H9 (cell line): ENCODE results near the gene MAZ. TPM values are rescaled to one million over a fixed set of nuclear protein-coding genes. Genes with fewer than 3 reads are reported as not detected.

Experiments used
- DNase-seq: peaks from one replicate; pipeline ENCODE4 v3.0.0-alpha.2; 2017
- H2AFZ ChIP-seq: one replicate; pipeline ENCODE4 v1.6.1; 2013; ENCODE audit warnings: mild to moderate bottlenecking, low read length, control low read depth, moderate library complexity
- H2AK5ac ChIP-seq: 2 replicates; pipeline ENCODE4 v1.6.1; 2013; ENCODE audit warnings: low read length, control low read depth, mixed read lengths; ENCODE audit not compliant: insufficient read length
- H2BK120ac ChIP-seq: one replicate; pipeline ENCODE4 v1.6.1; 2013; ENCODE audit warnings: low read depth, mild to moderate bottlenecking, low read length, control low read depth, inconsistent platforms; ENCODE audit not compliant: poor library complexity, severe bottlenecking
- H2BK12ac ChIP-seq: 2 replicates; pipeline ENCODE4 v1.6.1; 2013; ENCODE audit warnings: low read length, control low read depth, mixed read lengths, low read depth; ENCODE audit not compliant: insufficient read length
- H2BK15ac ChIP-seq: 2 replicates; pipeline ENCODE4 v1.6.1; 2013; ENCODE audit warnings: low read depth, low read length, control low read depth
- H2BK20ac ChIP-seq: one replicate; pipeline ENCODE4 v1.6.1; 2013; ENCODE audit warnings: low read depth, mild to moderate bottlenecking, low read length, control low read depth, inconsistent platforms; ENCODE audit not compliant: poor library complexity, severe bottlenecking
- H2BK5ac ChIP-seq: 2 replicates; pipeline ENCODE4 v1.6.1; 2013; ENCODE audit warnings: low read length, control low read depth, mixed read lengths; ENCODE audit not compliant: insufficient read length
- H3K14ac ChIP-seq: 2 replicates; pipeline ENCODE4 v1.6.1; 2013; ENCODE audit warnings: low read length, control low read depth; ENCODE audit not compliant: insufficient read depth
- H3K18ac ChIP-seq: 2 replicates; pipeline ENCODE4 v1.6.1; 2013; ENCODE audit warnings: low read depth, mild to moderate bottlenecking, mixed read lengths, low read length, control low read depth; ENCODE audit not compliant: insufficient read length
- H3K23ac ChIP-seq: 2 replicates; pipeline ENCODE4 v1.6.1; 2013; ENCODE audit warnings: low read length, control low read depth, mixed read lengths, low read depth; ENCODE audit not compliant: insufficient read length
- H3K23me2 ChIP-seq: 2 replicates; pipeline ENCODE4 v1.6.1; 2013; ENCODE audit warnings: low read depth, mild to moderate bottlenecking, mixed read lengths, low read length, control low read depth; ENCODE audit not compliant: insufficient read length, poor library complexity, severe bottlenecking
- H3K27ac ChIP-seq: 2 replicates; pipeline ENCODE4 v1.5.1; 2013; ENCODE audit warnings: low read length, control low read depth, mixed read lengths, low read depth; ENCODE audit not compliant: insufficient read length
- H3K27me3 ChIP-seq: 2 replicates; pipeline ENCODE4 v1.6.1; 2013; ENCODE audit warnings: low read length, control low read depth, inconsistent platforms; ENCODE audit not compliant: insufficient read depth
- H3K4ac ChIP-seq: 2 replicates; pipeline ENCODE4 v1.6.1; 2013; ENCODE audit warnings: low read depth, mild to moderate bottlenecking, control low read depth, inconsistent platforms, low read length, moderate library complexity
- H3K4me1 ChIP-seq: 2 replicates; pipeline ENCODE4 v1.6.1; 2013; ENCODE audit warnings: low read length, control low read depth, inconsistent platforms; ENCODE audit not compliant: insufficient read depth
- H3K4me2 ChIP-seq: 2 replicates; pipeline ENCODE4 v1.6.1; 2013; ENCODE audit warnings: low read length, control low read depth, mixed read lengths; ENCODE audit not compliant: insufficient read length, insufficient read depth
- H3K56ac ChIP-seq: 2 replicates; pipeline ENCODE4 v1.6.1; 2013; ENCODE audit warnings: low read depth, mild to moderate bottlenecking, mixed read lengths, low read length, control low read depth; ENCODE audit not compliant: insufficient read length
- H3K79me1 ChIP-seq: 2 replicates; pipeline ENCODE4 v1.6.1; 2013; ENCODE audit warnings: low read depth, mild to moderate bottlenecking, moderate library complexity, low read length, control low read depth, inconsistent platforms; ENCODE audit not compliant: insufficient read depth, poor library complexity, severe bottlenecking
- H3K79me2 ChIP-seq: 2 replicates; pipeline ENCODE4 v1.6.1; 2013; ENCODE audit warnings: low read length, control low read depth, inconsistent platforms; ENCODE audit not compliant: insufficient read depth
- H3K9ac ChIP-seq: 2 replicates; pipeline ENCODE4 v1.6.1; 2013; ENCODE audit warnings: low read length, control low read depth, mixed read lengths; ENCODE audit not compliant: insufficient read length; ENCODE audit errors: extremely low read depth
- H3K9me3 ChIP-seq: one replicate; pipeline ENCODE4 v1.6.1; 2013; ENCODE audit warnings: low read depth, low read length, inconsistent platforms; ENCODE audit not compliant: control insufficient read depth
- H3T11ph ChIP-seq: one replicate; pipeline ENCODE4 v1.6.1; 2013; ENCODE audit warnings: mild to moderate bottlenecking, low read length, control low read depth, inconsistent platforms
- H4K20me1 ChIP-seq: one replicate; pipeline ENCODE4 v1.6.1; 2013; ENCODE audit not compliant: control insufficient read depth, insufficient read length, insufficient read depth
- H4K5ac ChIP-seq: 2 replicates; pipeline ENCODE4 v1.6.1; 2013; ENCODE audit warnings: low read depth, mild to moderate bottlenecking, mixed read lengths, low read length, control low read depth; ENCODE audit not compliant: insufficient read length
- H4K8ac ChIP-seq: replicated peaks from 2 replicates; pipeline ENCODE4 v1.6.1; 2013; ENCODE audit warnings: low read length, control low read depth, mixed read lengths, low read depth; ENCODE audit not compliant: insufficient read length
- H4K91ac ChIP-seq: 2 replicates; pipeline ENCODE4 v1.6.1; 2013; ENCODE audit warnings: low read depth, mild to moderate bottlenecking, moderate library complexity, mixed read lengths, low read length, control low read depth; ENCODE audit not compliant: insufficient read length
- H3K27ac Mint-ChIP-seq, 3 experiments: 2 replicates in 2 of 3; 3 replicates in 1 of 3; pipeline ENCODE4 v1.8.0; 2020 to 2021; ENCODE audit warnings: mixed read lengths in 3 of 3, mild to moderate bottlenecking in 1 of 3, moderate library complexity in 1 of 3
- H3K27me3 Mint-ChIP-seq: 2 replicates; pipeline ENCODE4 v1.8.0; 2021; ENCODE audit warnings: low read depth, mild to moderate bottlenecking, moderate library complexity, mixed read lengths
- H3K36me3 Mint-ChIP-seq, 3 experiments: 2 replicates in 2 of 3; 3 replicates in 1 of 3; pipeline ENCODE4 v1.8.0; 2020 to 2021; ENCODE audit warnings: low read depth in 3 of 3, mixed read lengths in 3 of 3; ENCODE audit not compliant: insufficient read depth in 1 of 3
- H3K4me1 Mint-ChIP-seq, 2 experiments: 2 replicates each; pipeline ENCODE4 v1.8.0; 2020; ENCODE audit warnings: mixed read lengths in 2 of 2
- H3K4me3 Mint-ChIP-seq, 2 experiments: 2 replicates in 1 of 2; 3 replicates in 1 of 2; pipeline ENCODE4 v1.8.0; 2020 to 2021; ENCODE audit warnings: mild to moderate bottlenecking in 2 of 2, mixed read lengths in 2 of 2, moderate library complexity in 1 of 2
- H3K9me3 Mint-ChIP-seq, 2 experiments: 2 replicates in 1 of 2; 3 replicates in 1 of 2; pipeline ENCODE4 v1.8.0; 2020; ENCODE audit warnings: mild to moderate bottlenecking in 2 of 2, mixed read lengths in 2 of 2, moderate library complexity in 1 of 2
- WGBS: extraction: QIAGEN DNeasy Blood & Tissue Kit; methylation state at CpG from one replicate; pipeline ENCODE4 v1.1.7; 2013; ENCODE audit warnings: missing lambda C conversion rate, low lambda C conversion rate, mixed read lengths; ENCODE audit not compliant: insufficient read length; ENCODE audit errors: extremely low coverage; 5-methylcytosine and 5-hydroxymethylcytosine counted together
- total RNA-seq: library from RNA; stranded (reverse); gene quantifications from 2 replicates; pipeline ENCODE4 v1.2.1, GENCODE V29; 2021
- TF ChIP-seq, protein P1 (sequence below): fragments of 200-600 bp; sonication (generic); conservative IDR thresholded peaks from 3 replicates; pipeline ENCODE4 v1.8.0; 2021; ENCODE audit warnings: antibody characterized with exemption, mild to moderate bottlenecking

MAZ gene
- total RNA-seq, 1 experiment from 2014 or later, result 412 TPM

DNA sequence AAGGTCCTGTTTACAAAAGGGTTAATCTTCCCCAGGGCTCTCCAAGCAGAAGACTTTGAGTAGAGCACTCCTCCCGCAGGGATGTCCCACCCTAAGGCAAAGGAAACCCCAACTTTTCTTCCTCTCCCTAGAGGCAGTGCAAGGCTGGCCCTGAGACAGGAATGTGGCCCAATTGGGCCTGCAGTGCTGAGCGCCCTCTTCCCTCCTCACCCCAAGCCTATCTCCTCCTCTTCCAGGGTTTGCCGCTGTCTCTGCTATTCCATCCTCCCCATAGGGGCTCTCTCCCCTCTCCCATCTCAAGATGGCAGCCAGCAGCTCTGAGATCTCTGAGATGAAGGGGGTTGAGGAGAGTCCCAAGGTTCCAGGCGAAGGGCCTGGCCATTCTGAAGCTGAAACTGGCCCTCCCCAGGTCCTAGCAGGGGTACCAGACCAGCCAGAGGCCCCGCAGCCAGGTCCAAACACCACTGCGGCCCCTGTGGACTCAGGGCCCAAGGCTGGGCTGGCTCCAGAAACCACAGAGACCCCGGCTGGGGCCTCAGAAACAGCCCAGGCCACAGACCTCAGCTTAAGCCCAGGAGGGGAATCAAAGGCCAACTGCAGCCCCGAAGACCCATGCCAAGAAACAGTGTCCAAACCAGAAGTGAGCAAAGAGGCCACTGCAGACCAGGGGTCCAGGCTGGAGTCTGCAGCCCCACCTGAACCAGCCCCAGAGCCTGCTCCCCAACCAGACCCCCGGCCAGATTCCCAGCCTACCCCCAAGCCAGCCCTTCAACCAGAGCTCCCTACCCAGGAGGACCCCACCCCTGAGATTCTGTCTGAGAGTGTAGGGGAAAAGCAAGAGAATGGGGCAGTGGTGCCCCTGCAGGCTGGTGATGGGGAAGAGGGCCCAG, 6.7 kb downstream of the MAZ start:
- Histone ChIP-seq H3K9ac (peak overlapping the region; percentile 47), H3K27ac (no peak overlapping the region)

More for the DNA sequence above, 6.7 kb downstream of the MAZ start:
- WGBS, result no CpG with 5 or more reads among the region's 9 CpGs
- Histone ChIP-seq H3K56ac (no peak overlapping the region), H2BK5ac (no peak overlapping the region), H2AK5ac (no peak overlapping the region), H3K14ac (no peak overlapping the region; the same call in 1 of the 2 replicates), H4K8ac (no peak overlapping the region), H3K4ac (no peak overlapping the region), H3K79me2 (peaks cover 2% of the 10 kb centered on the region; the same call in 1 of the 2 replicates), H2BK120ac (no peak overlapping the region), H3K27me3 (no peaks in the 10 kb centered on the region), H4K91ac (no peak overlapping the region), H4K20me1 (no peaks in the 10 kb centered on the region), H3K23ac (no peak overlapping the region), H3K4me2 (peak overlapping the region; percentile 78), H2BK20ac (no peak overlapping the region), H3K4me1 (peaks cover 6% of the 10 kb centered on the region; the same call in 1 of the 2 replicates), H3K9me3 (no peaks in the 10 kb centered on the region), H3T11ph (no peak overlapping the region), H4K5ac (no peak overlapping the region), H3K79me1 (no peaks in the 10 kb centered on the region), H2BK15ac (no peak overlapping the region), H3K23me2 (peaks cover 43% of the 10 kb centered on the region), H3K18ac (no peak overlapping the region), H2AFZ (no peak overlapping the region), H2BK12ac (no peak overlapping the region)
- Mint-ChIP-seq H3K4me3 (peak overlapping the region; percentile 80 to 96), H3K9me3 (no peaks in the 10 kb centered on the region; a peak in 2 of 5 replicates), H3K4me1 (peaks cover 51 to 70% of the 10 kb centered on the region in 2 experiments), H3K27me3 (no peaks in the 10 kb centered on the region; the same call in 1 of the 2 replicates), H3K27ac (no peak overlapping the region; a peak in 1 of 7 replicates), H3K36me3 (peaks cover 15 to 30% (median 19%) of the 10 kb centered on the region in 3 experiments)
- no peak for DNase-seq
- TF ChIP-seq, protein P1, sequence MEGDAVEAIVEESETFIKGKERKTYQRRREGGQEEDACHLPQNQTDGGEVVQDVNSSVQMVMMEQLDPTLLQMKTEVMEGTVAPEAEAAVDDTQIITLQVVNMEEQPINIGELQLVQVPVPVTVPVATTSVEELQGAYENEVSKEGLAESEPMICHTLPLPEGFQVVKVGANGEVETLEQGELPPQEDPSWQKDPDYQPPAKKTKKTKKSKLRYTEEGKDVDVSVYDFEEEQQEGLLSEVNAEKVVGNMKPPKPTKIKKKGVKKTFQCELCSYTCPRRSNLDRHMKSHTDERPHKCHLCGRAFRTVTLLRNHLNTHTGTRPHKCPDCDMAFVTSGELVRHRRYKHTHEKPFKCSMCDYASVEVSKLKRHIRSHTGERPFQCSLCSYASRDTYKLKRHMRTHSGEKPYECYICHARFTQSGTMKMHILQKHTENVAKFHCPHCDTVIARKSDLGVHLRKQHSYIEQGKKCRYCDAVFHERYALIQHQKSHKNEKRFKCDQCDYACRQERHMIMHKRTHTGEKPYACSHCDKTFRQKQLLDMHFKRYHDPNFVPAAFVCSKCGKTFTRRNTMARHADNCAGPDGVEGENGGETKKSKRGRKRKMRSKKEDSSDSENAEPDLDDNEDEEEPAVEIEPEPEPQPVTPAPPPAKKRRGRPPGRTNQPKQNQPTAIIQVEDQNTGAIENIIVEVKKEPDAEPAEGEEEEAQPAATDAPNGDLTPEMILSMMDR, result no peak
